Gastrocnemius medialis (tissue), 4 donors: ENCODE data around the gene TMPRSS9. TPM values are rescaled to one million over a fixed set of nuclear protein-coding genes. Genes with fewer than 3 reads are reported as not detected.
"Not testable (repeated sequence)": the region's sequence is repeated elsewhere in the genome, so short reads cannot be mapped to it uniquely, and the experiment has no call there.

ENCODE experiments used
- ATAC-seq, 2 donors: fragments of 150-250 bp; one replicate each; pipeline ENCODE4 v1.9.1; 2016
- DNase-seq, 2 donors: peaks; one replicate each; pipeline ENCODE4 v3.0.0-alpha.2; 2019
- H3K27ac ChIP-seq, 4 donors: fragments of 200-600 bp; sonication (generic); 1 replicate in 1 of 4; 2 replicates in 3 of 4; pipeline ENCODE4 v1.5.1; 2016 to 2018; ENCODE audit warnings: mild to moderate bottlenecking in 2 of 4, moderate library complexity in 1 of 4
- H3K27me3 ChIP-seq, 3 donors: fragments of 200-600 bp; sonication (generic) in 2 of 3; 1 replicate in 1 of 3; 2 replicates in 2 of 3; pipeline versions ENCODE4 v1.5.1 to v1.6.0; 2016 to 2019; ENCODE audit warnings: mild to moderate bottlenecking in 1 of 3, moderate library complexity in 1 of 3
- H3K36me3 ChIP-seq, 2 donors: fragments of 200-600 bp; sonication (generic) in 1 of 2; one replicate each; pipeline ENCODE4 v1.5.1; 2017 to 2018
- H3K4me1 ChIP-seq, 2 donors: fragments of 200-600 bp; sonication (generic) in 1 of 2; one replicate each; pipeline ENCODE4 v1.5.1; 2016 to 2017; ENCODE audit warnings: mild to moderate bottlenecking in 2 of 2
- H3K4me3 ChIP-seq, 4 donors: fragments of 200-600 bp; sonication (generic) in 3 of 4; 1 replicate in 1 of 4; 2 replicates in 3 of 4; pipeline ENCODE4 v1.5.1; 2016 to 2019; ENCODE audit warnings: mild to moderate bottlenecking in 2 of 4
- H3K9me3 ChIP-seq, 3 donors: fragments of 200-600 bp; sonication (generic) in 2 of 3; 1 replicate in 1 of 3; 2 replicates in 2 of 3; pipeline ENCODE4 v1.5.1; 2016 to 2019
- CTCF ChIP-seq, 5 experiments: fragments of 450-650 bp in 3 of 5; fragments of 200-600 bp in 2 of 5; sonication (generic) in 2 of 5; IDR thresholded peaks in 4 of 5; conservative IDR thresholded peaks in 1 of 5; 1 replicate in 4 of 5; 2 replicates in 1 of 5; pipeline ENCODE4 v1.5.1; 2016 to 2019; ENCODE audit warnings: antibody characterized with exemption in 5 of 5, mild to moderate bottlenecking in 3 of 5, moderate library complexity in 3 of 5
- POLR2A ChIP-seq, 2 donors: fragments of 450-650 bp; IDR thresholded peaks; one replicate each; pipeline ENCODE4 v1.6.1; 2017; ENCODE audit warnings: antibody characterized with exemption in 2 of 2, mild to moderate bottlenecking in 2 of 2, moderate library complexity in 2 of 2
- in situ Hi-C, 4 donors: fragments of 200-750 bp; cut with MboI; loops; one replicate each; pipeline versions ENCODE4 v1.15.0 to v1.8.0; 2017; ENCODE audit warnings: low sequenced_read_pairs in 4 of 4
- intact Hi-C: fragments of 100-400 bp; cut with DNase I; formaldehyde crosslinking; loops from one replicate; pipeline ENCODE4 v1.15.1; 2023; ENCODE audit warnings: low total_unique reads
- total RNA-seq, 4 donors: library from RNA; depleted of rRNA; stranded (reverse); fragments of >200 nt; gene quantifications; one replicate each; pipeline versions ENCODE4 v1.1.0 to v1.2.3, GENCODE V29; 2016

TMPRSS9 gene
- total RNA-seq, 4 donors from 2014 or later, result not detected

GRCh38 chr19:2389594-2389993 lies 29.5 kb downstream of the TMPRSS9 start:
- ATAC-seq (no peak), DNase-seq (no peak)
- Histone ChIP-seq H3K27ac (no peak overlapping the region), H3K4me3 (no peak overlapping the region), H3K4me1 (no peaks in the 10 kb centered on the region), H3K9me3 (no peaks in the 10 kb centered on the region), H3K36me3 (no peaks in the 10 kb centered on the region), H3K27me3 (peaks cover 0 to 3% (median 0%) of the 10 kb centered on the region in 3 donors)
- in situ Hi-C loops, result loop anchor here (10.0 to 25.0 kb wide), 2 partner anchors 102 to 235 kb away; partner anchors contain the start of genes PEAK3 (in 4 of the 4) and AP3D1 (in 1 of the 4)
- intact Hi-C loops, result no loop called here
- no peak for TF ChIP-seq POLR2A (IDR thresholded peaks at IDR 0.05)
- no peak for TF ChIP-seq CTCF (IDR thresholded peaks at IDR 0.05 in 4 of 5, conservative IDR thresholded peaks at IDR 0.05 in 1 of 5)

GRCh38 chr19:2391118-2391725 lies 31.2 kb downstream of the TMPRSS9 start:
- no peak overlapping the region for H3K4me3 ChIP-seq
- in situ Hi-C loops, result loop anchor here (10.0 to 25.0 kb wide), 2 partner anchors 104 to 236 kb away; partner anchors contain the start of genes PEAK3 (in 4 of the 4) and AP3D1 (in 1 of the 4)
- intact Hi-C loops, result loop anchor here (1.0 to 5.0 kb wide), 3 partner anchors 119 to 234 kb away; partner anchors contain the start of genes PLEKHJ1 and SF3A2
- no peaks in the 10 kb centered on the region for H3K36me3 ChIP-seq
- no peak for TF ChIP-seq POLR2A (IDR thresholded peaks at IDR 0.05)
- TF ChIP-seq CTCF (IDR thresholded peaks at IDR 0.05 in 4 of 5, conservative IDR thresholded peaks at IDR 0.05 in 1 of 5), result peak; percentile 70 to 81 (median 75)
- H3K9me3 ChIP-seq, result no peaks in the 10 kb centered on the region
- DNase-seq (no peak), ATAC-seq (peak; percentile 63 to 67)
- no peaks in the 10 kb centered on the region for H3K4me1 ChIP-seq
- no peak overlapping the region for H3K27ac ChIP-seq
- H3K27me3 ChIP-seq, result peaks cover 0 to 3% (median 0%) of the 10 kb centered on the region in 3 donors

- intact Hi-C loops (loop anchor here (5.0 kb wide), 2 partner anchors 120 to 235 kb away; no protein-coding TSS in a partner anchor), in situ Hi-C loops (loop anchor here (10.0 to 25.0 kb wide), 2 partner anchors 105 to 238 kb away; partner anchors contain the start of genes PEAK3 (in 4 of the 4) and AP3D1 (in 1 of the 4))
- DNase-seq (no peak), ATAC-seq (no peak)
- no peak overlapping the region for H3K27ac ChIP-seq
- H3K9me3 ChIP-seq, result no peaks in the 10 kb centered on the region
- no peaks in the 10 kb centered on the region for H3K36me3 ChIP-seq
- no peaks in the 10 kb centered on the region for H3K4me1 ChIP-seq
- TF ChIP-seq POLR2A (IDR thresholded peaks at IDR 0.05), result no peak
- TF ChIP-seq CTCF (IDR thresholded peaks at IDR 0.05 in 4 of 5, conservative IDR thresholded peaks at IDR 0.05 in 1 of 5), result no peak
- peaks cover 0 to 3% (median 0%) of the 10 kb centered on the region in 3 donors for H3K27me3 ChIP-seq
- no peak overlapping the region for H3K4me3 ChIP-seq
Measured at GRCh38 chr19:2392366-2392765, 32.3 kb downstream of the TMPRSS9 start.

GRCh38 chr19:2392899-2393298 lies 32.8 kb downstream of the TMPRSS9 start:
- not testable (repeated sequence) for H3K4me1 ChIP-seq, ATAC-seq, H3K27ac ChIP-seq, H3K4me3 ChIP-seq, H3K9me3 ChIP-seq, DNase-seq, H3K27me3 ChIP-seq, H3K36me3 ChIP-seq
- intact Hi-C loops, result loop anchor here (5.0 kb wide), 2 partner anchors 121 to 236 kb away; no protein-coding TSS in a partner anchor
- in situ Hi-C loops, result loop anchor here (10.0 to 25.0 kb wide), 2 partner anchors 106 to 238 kb away; partner anchors contain the start of genes PEAK3 (in 4 of the 4) and AP3D1 (in 1 of the 4)

- Histone ChIP-seq H3K4me3 (no peak overlapping the region), H3K27me3 (peaks cover 0 to 3% (median 0%) of the 10 kb centered on the region in 3 donors), H3K27ac (no peak overlapping the region), H3K4me1 (no peaks in the 10 kb centered on the region), H3K9me3 (no peaks in the 10 kb centered on the region), H3K36me3 (no peaks in the 10 kb centered on the region)
- in situ Hi-C loops (loop anchor here (10.0 to 25.0 kb wide), 2 partner anchors 107 to 239 kb away; partner anchors contain the start of genes PEAK3 (in 4 of the 4) and AP3D1 (in 1 of the 4)), intact Hi-C loops (loop anchor here (5.0 kb wide), 2 partner anchors 122 to 237 kb away; no protein-coding TSS in a partner anchor)
- TF ChIP-seq CTCF (IDR thresholded peaks at IDR 0.05 in 4 of 5, conservative IDR thresholded peaks at IDR 0.05 in 1 of 5) (no peak), POLR2A (IDR thresholded peaks at IDR 0.05) (no peak)
- ATAC-seq, result no peak
- DNase-seq, result no peak
Measured at GRCh38 chr19:2394054-2394441, 34.0 kb downstream of the TMPRSS9 start.
